SK-N-SH (cell line): ENCODE results near the gene WDR5B. TPM values are rescaled to one million over a fixed set of nuclear protein-coding genes. Genes with fewer than 3 reads are reported as not detected.

Source experiments
- CTCF ChIA-PET: fragments of 300-600, 350-600 bp; formaldehyde crosslinking; extraction: SDS; loops from one replicate; lab custom pipeline; 2021; lab: Yijun Ruan, JAX
- POLR2A ChIA-PET: fragments of 350-600 bp; sonication (Branson Sonifier 250); formaldehyde crosslinking; extraction: SDS; loops from one replicate; lab custom pipeline; 2020; ENCODE audit warnings: antibody characterized with exemption, inconsistent platforms; lab: Yijun Ruan, JAX
- DNase-seq: peaks from one replicate; pipeline ENCODE4 v3.0.0; 2012
- H2AFZ ChIP-seq: fragments of 200-600 bp; sonication (generic); 2 replicates; pipeline ENCODE4 v1.8.1; 2016; ENCODE audit warnings: antibody characterized with exemption, mild to moderate bottlenecking, low read depth
- H3F3A ChIP-seq: fragments of 200-600 bp; sonication (generic); replicated peaks from 2 replicates; pipeline ENCODE3; 2016; ENCODE audit warnings: antibody characterized with exemption, mild to moderate bottlenecking; ENCODE audit not compliant: insufficient read depth
- H3K27ac ChIP-seq, 2 experiments: fragments of 200-500 bp in 1 of 2; fragments of 200-600 bp in 1 of 2; sonication (Bioruptor generic) in 1 of 2; sonication (generic), shearing (Covaris generic) in 1 of 2; 2 replicates each; pipeline versions ENCODE4 v1.5.1 to v1.6.1; 2014 to 2016; ENCODE audit warnings: low read depth in 2 of 2, inconsistent platforms in 1 of 2, low read length in 1 of 2, mild to moderate bottlenecking in 1 of 2, mixed read lengths in 1 of 2
- H3K27me3 ChIP-seq: fragments of 200-600 bp; sonication (generic), shearing (Covaris generic); 2 replicates; pipeline ENCODE4 v1.6.1; 2016; ENCODE audit warnings: mixed run types; ENCODE audit not compliant: insufficient read depth
- H3K36me3 ChIP-seq, 2 experiments: fragments of 200-500 bp in 1 of 2; fragments of 200-600 bp in 1 of 2; sonication (Bioruptor generic) in 1 of 2; sonication (generic) in 1 of 2; replicated peaks in 1 of 2; 2 replicates each; pipeline versions ENCODE3 to v1.5.1; 2014 to 2016; ENCODE audit warnings: low read length in 1 of 2, mild to moderate bottlenecking in 1 of 2; ENCODE audit not compliant: insufficient read depth in 2 of 2, control insufficient read depth in 1 of 2
- H3K4me1 ChIP-seq, 2 experiments: fragments of 200-500 bp in 1 of 2; fragments of 200-600 bp in 1 of 2; sonication (Bioruptor generic) in 1 of 2; sonication (generic), shearing (Covaris generic) in 1 of 2; 2 replicates each; pipeline versions ENCODE4 v1.5.1 to v1.6.1; 2014 to 2016; ENCODE audit warnings: low read depth in 1 of 2, low read length in 1 of 2, mixed run types in 1 of 2; ENCODE audit not compliant: insufficient read depth in 2 of 2, control insufficient read depth in 1 of 2
- H3K4me2 ChIP-seq: fragments of 200-600 bp; sonication (generic), shearing (Covaris generic); 2 replicates; pipeline ENCODE4 v1.6.1; 2017; ENCODE audit warnings: mixed run types
- H3K4me3 ChIP-seq, 2 experiments: fragments of 200-500 bp in 1 of 2; fragments of 200-600 bp in 1 of 2; sonication (Bioruptor generic) in 1 of 2; sonication (generic), shearing (Covaris generic) in 1 of 2; 2 replicates each; pipeline versions ENCODE4 v1.5.1 to v1.8.1; 2014 to 2016; ENCODE audit warnings: low read depth in 2 of 2, inconsistent platforms in 1 of 2, low read length in 1 of 2, mild to moderate bottlenecking in 1 of 2, mixed read lengths in 1 of 2, moderate library complexity in 1 of 2
- H3K79me2 ChIP-seq: fragments of 200-600 bp; sonication (generic); 2 replicates; pipeline ENCODE4 v1.8.1; 2017; ENCODE audit warnings: mild to moderate bottlenecking; ENCODE audit not compliant: insufficient read depth
- H3K9ac ChIP-seq: fragments of 200-600 bp; sonication (generic); 2 replicates; pipeline ENCODE4 v1.6.1; 2017; ENCODE audit warnings: mixed run types
- H3K9me2 ChIP-seq: fragments of 200-600 bp; sonication (generic); 2 replicates; pipeline ENCODE4 v1.6.1; 2017; ENCODE audit warnings: mixed run types
- H3K9me3 ChIP-seq: fragments of 200-600 bp; sonication (generic); 2 replicates; pipeline ENCODE4 v1.6.1; 2017; ENCODE audit warnings: mixed run types, mild to moderate bottlenecking, moderate library complexity
- H4K20me1 ChIP-seq: fragments of 200-600 bp; sonication (generic); 2 replicates; pipeline ENCODE4 v1.6.1; 2017; ENCODE audit warnings: mild to moderate bottlenecking, mixed run types; ENCODE audit not compliant: insufficient read depth
- EP300 ChIP-seq, 2 experiments: IDR thresholded peaks; 2 replicates each; pipeline versions ENCODE4 v1.4.0 to v1.6.1; 2012; ENCODE audit warnings: borderline replicate concordance in 1 of 2, low read depth in 1 of 2, low read length in 1 of 2
- FOSL2 ChIP-seq: IDR thresholded peaks from 2 replicates; pipeline ENCODE4 v1.4.0; 2012; ENCODE audit warnings: low read depth, mild to moderate bottlenecking, moderate library complexity, borderline replicate concordance
- FOXM1 ChIP-seq: IDR thresholded peaks from 2 replicates; pipeline ENCODE4 v1.4.0; 2012; ENCODE audit warnings: low read depth, mild to moderate bottlenecking
- NRF1 ChIP-seq: IDR thresholded peaks from 2 replicates; pipeline ENCODE4 v1.6.1; 2012; ENCODE audit warnings: low read depth, mild to moderate bottlenecking, low read length
- POLR2AphosphoS5 ChIP-seq: IDR thresholded peaks from 2 replicates; pipeline ENCODE4 v1.6.1; 2012; ENCODE audit warnings: low read depth, low read length
- RAD21 ChIP-seq: IDR thresholded peaks from 2 replicates; pipeline ENCODE4 v1.6.1; 2012; ENCODE audit warnings: mild to moderate bottlenecking, low read length
- RCOR1 ChIP-seq: fragments of 150-350 bp; IDR thresholded peaks from 2 replicates; pipeline ENCODE4 v1.6.1; 2017; ENCODE audit warnings: antibody characterized with exemption, low read length
- RXRA ChIP-seq: IDR thresholded peaks from 2 replicates; pipeline ENCODE4 v1.4.0; 2012; ENCODE audit warnings: low read depth, mild to moderate bottlenecking, borderline replicate concordance
- SMC3 ChIP-seq: IDR thresholded peaks from 2 replicates; pipeline ENCODE4 v1.6.1; 2012; ENCODE audit warnings: low read depth, low read length, improper control_type of control experiment
- TCF12 ChIP-seq: IDR thresholded peaks from 2 replicates; pipeline ENCODE4 v1.4.0; 2012
- TEAD4 ChIP-seq: IDR thresholded peaks from 2 replicates; pipeline ENCODE4 v1.4.0; 2012; ENCODE audit warnings: mild to moderate bottlenecking, borderline replicate concordance; ENCODE audit not compliant: insufficient read depth
- ZBTB33 ChIP-seq: IDR thresholded peaks from 2 replicates; pipeline ENCODE4 v1.4.0; 2012; ENCODE audit warnings: low read depth, borderline replicate concordance
- WGBS: methylation state at CpG from one replicate; pipeline ENCODE4 v1.1.6; 2017; ENCODE audit warnings: low lambda C conversion rate; 5-methylcytosine and 5-hydroxymethylcytosine counted together
- polyA plus RNA-seq, 3 experiments: library from polyadenylated mRNA; depleted of rRNA; stranded (reverse); fragments of >200 nt; gene quantifications; 2 replicates each; pipeline ENCODE4 v1.2.3, GENCODE V29; 2012
- TF ChIP-seq, protein P1 (sequence below): IDR thresholded peaks from 2 replicates; pipeline ENCODE4 v1.4.0; 2012; ENCODE audit warnings: low read depth
- TF ChIP-seq, protein P2 (sequence below): fragments of 200-600 bp; sonication (generic); IDR thresholded peaks from 2 replicates; pipeline ENCODE4 v1.6.1; 2017; ENCODE audit warnings: antibody characterized with exemption, mild to moderate bottlenecking, moderate library complexity

Gene WDR5B
- polyA plus RNA-seq, 1 of the 3 experiments (the other 2 are of a cell fraction), result 2.2 TPM

DNA sequence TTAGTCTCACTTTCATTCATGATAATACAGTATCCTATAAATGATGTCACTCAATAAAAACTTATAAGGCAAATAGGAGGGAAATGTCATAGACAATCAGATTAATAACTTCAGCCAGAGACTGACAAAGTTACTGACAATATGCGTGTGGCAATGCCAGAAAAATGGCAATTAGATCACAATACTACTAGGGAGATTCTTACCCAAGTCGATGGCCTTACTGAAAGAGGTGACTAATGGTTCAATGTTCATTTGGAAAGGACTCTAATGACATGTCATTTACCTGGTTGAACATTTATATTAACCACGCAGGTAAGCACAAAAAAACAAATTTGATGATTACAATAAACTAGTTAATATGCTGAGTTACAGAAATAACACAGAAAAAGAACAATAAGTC is 45.9 kb upstream of the WDR5B start (continued):
- no peak for TF ChIP-seq EP300 (IDR thresholded peaks at IDR 0.05; ENCODE audit: borderline replicate concordance in 1 of 2, low read depth in 1 of 2, low read length in 1 of 2)
- TF ChIP-seq TEAD4, result no peak
- TF ChIP-seq FOSL2, result no peak
- no peak for TF ChIP-seq FOXM1
- no peak for TF ChIP-seq POLR2AphosphoS5
- no peak for TF ChIP-seq RXRA
- no peak for TF ChIP-seq NRF1
- TF ChIP-seq, protein P1, sequence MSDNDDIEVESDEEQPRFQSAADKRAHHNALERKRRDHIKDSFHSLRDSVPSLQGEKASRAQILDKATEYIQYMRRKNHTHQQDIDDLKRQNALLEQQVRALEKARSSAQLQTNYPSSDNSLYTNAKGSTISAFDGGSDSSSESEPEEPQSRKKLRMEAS, result no peak
- no peak for TF ChIP-seq ZBTB33
- TF ChIP-seq RCOR1, result no peak

- peaks cover 56 to 81% of the 10 kb centered on the region in 2 experiments for H3K36me3 ChIP-seq
Measured at GRCh38 chr3:122458992-122459391, 43.1 kb upstream of the WDR5B start.

More at GRCh38 chr3:122458992-122459391, 43.1 kb upstream of the WDR5B start:
- Histone ChIP-seq H4K20me1 (peaks cover 2% of the 10 kb centered on the region; the same call in 1 of the 2 replicates), H3K9me2 (no peaks in the 10 kb centered on the region), H2AFZ (no peak overlapping the region), H3K27me3 (no peaks in the 10 kb centered on the region), H3F3A (no peaks in the 10 kb centered on the region), H3K4me1 (no peaks in the 10 kb centered on the region), H3K79me2 (peaks cover 37% of the 10 kb centered on the region; the same call in 1 of the 2 replicates), H3K9me3 (no peaks in the 10 kb centered on the region), H3K27ac (no peak overlapping the region), H3K9ac (no peak overlapping the region), H3K4me3 (no peak overlapping the region), H3K4me2 (no peak overlapping the region)
- ChIA-PET CTCF (interaction anchor here (0.8 to 1.3 kb wide), 3 partner anchors 10 to 220 kb away, joined by 3 to 4 read pairs (median 4); no protein-coding TSS in a partner anchor), POLR2A (no interaction called here)
- whole genome bisulfite sequencing, result 80% methylated on average over 4 of the region's 4 CpGs
- DNase-seq, result no peak
- TF ChIP-seq TCF12 (no peak), RAD21 (peak; percentile 57), SMC3 (peak; percentile 34)
- TF ChIP-seq, protein P2, sequence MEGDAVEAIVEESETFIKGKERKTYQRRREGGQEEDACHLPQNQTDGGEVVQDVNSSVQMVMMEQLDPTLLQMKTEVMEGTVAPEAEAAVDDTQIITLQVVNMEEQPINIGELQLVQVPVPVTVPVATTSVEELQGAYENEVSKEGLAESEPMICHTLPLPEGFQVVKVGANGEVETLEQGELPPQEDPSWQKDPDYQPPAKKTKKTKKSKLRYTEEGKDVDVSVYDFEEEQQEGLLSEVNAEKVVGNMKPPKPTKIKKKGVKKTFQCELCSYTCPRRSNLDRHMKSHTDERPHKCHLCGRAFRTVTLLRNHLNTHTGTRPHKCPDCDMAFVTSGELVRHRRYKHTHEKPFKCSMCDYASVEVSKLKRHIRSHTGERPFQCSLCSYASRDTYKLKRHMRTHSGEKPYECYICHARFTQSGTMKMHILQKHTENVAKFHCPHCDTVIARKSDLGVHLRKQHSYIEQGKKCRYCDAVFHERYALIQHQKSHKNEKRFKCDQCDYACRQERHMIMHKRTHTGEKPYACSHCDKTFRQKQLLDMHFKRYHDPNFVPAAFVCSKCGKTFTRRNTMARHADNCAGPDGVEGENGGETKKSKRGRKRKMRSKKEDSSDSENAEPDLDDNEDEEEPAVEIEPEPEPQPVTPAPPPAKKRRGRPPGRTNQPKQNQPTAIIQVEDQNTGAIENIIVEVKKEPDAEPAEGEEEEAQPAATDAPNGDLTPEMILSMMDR, result peak; percentile 62
